Caco-2 (cell line): ENCODE results near the gene SLC9A4. TPM values are rescaled to one million over a fixed set of nuclear protein-coding genes. Genes with fewer than 3 reads are reported as not detected.

Source experiments
- BruUV-seq: library from RNA; stranded (reverse); fragments of 400-500 nt; replicated peaks from 2 replicates; lab custom pipeline; 2021; lab: Mats Ljungman, UMichigan
- CTCF ChIA-PET: fragments of 300-600 bp; sonication (Branson Sonifier 250); formaldehyde crosslinking; loops from one replicate; lab custom pipeline; 2022; ENCODE audit warnings: antibody characterized with exemption; lab: Charles Lee
- POLR2A ChIA-PET: fragments of 300-600 bp; sonication (Branson Sonifier 250); formaldehyde crosslinking; loops from one replicate; lab custom pipeline; 2022; ENCODE audit warnings: antibody characterized with exemption; lab: Charles Lee
- DNase-seq, 2 experiments: peaks; one replicate each; pipeline versions ENCODE4 v3.0.0 to v3.0.0-alpha.2; 2020 to 2022
- H3K27me3 ChIP-seq: replicated peaks from 2 replicates; pipeline ENCODE4 v1.6.0; 2011; ENCODE audit warnings: low read length; ENCODE audit not compliant: control insufficient read depth, insufficient read depth
- H3K36me3 ChIP-seq: 2 replicates; pipeline ENCODE4 v1.5.1; 2011; ENCODE audit warnings: low read length; ENCODE audit not compliant: control insufficient read depth, insufficient read depth
- H3K4me1 ChIP-seq: fragments of 250-450 bp; sonication (Bioruptor Pico); 2 replicates; pipeline ENCODE4 v1.5.1; 2020; ENCODE audit warnings: mild to moderate bottlenecking
- H3K4me3 ChIP-seq: 2 replicates; pipeline ENCODE4 v1.5.1; 2011; ENCODE audit warnings: low read depth, mild to moderate bottlenecking, control low read depth, low read length
- H3K9me3 ChIP-seq: fragments of 250-450 bp; sonication (Bioruptor Pico); 2 replicates; pipeline ENCODE4 v1.5.1; 2020; ENCODE audit warnings: mild to moderate bottlenecking, moderate library complexity
- H3K27ac Mint-ChIP-seq: one replicate; pipeline ENCODE4 v1.8.0; 2022; ENCODE audit warnings: mixed read lengths; ENCODE audit not compliant: unreplicated experiment
- H3K27me3 Mint-ChIP-seq: one replicate; pipeline ENCODE4 v1.8.0; 2022; ENCODE audit warnings: mixed read lengths; ENCODE audit not compliant: insufficient read depth, unreplicated experiment
- H3K36me3 Mint-ChIP-seq: one replicate; pipeline ENCODE4 v1.8.0; 2022; ENCODE audit warnings: mild to moderate bottlenecking, mixed read lengths; ENCODE audit not compliant: insufficient read depth, unreplicated experiment
- H3K4me1 Mint-ChIP-seq: one replicate; pipeline ENCODE4 v1.8.0; 2022; ENCODE audit warnings: low read depth, mixed read lengths; ENCODE audit not compliant: unreplicated experiment
- H3K4me3 Mint-ChIP-seq: one replicate; pipeline ENCODE4 v1.8.0; 2022; ENCODE audit warnings: mild to moderate bottlenecking, moderate library complexity, mixed read lengths; ENCODE audit not compliant: unreplicated experiment
- H3K9me3 Mint-ChIP-seq: one replicate; pipeline ENCODE4 v1.8.0; 2022; ENCODE audit warnings: mixed read lengths; ENCODE audit not compliant: unreplicated experiment
- intact Hi-C: fragments of 100-400 bp; cut with micrococcal nuclease; formaldehyde crosslinking; loops from one replicate; pipeline ENCODE4 v1.10.0; 2022; ENCODE audit not compliant: unreplicated experiment
- total RNA-seq: library from RNA; stranded (reverse); gene quantifications from 2 replicates; pipeline ENCODE4 v1.2.3, GENCODE V29; 2022
- TF ChIP-seq, protein P1 (sequence below), 2 experiments: fragments of 200-600 bp in 1 of 2; IDR thresholded peaks; 1 replicate in 1 of 2; 2 replicates in 1 of 2; pipeline versions ENCODE4 v1.5.1 to v1.8.0; 2011 to 2022; ENCODE audit warnings: antibody characterized with exemption in 1 of 2, control low read depth in 1 of 2, inconsistent platforms in 1 of 2, low read depth in 1 of 2, low read length in 1 of 2, mild to moderate bottlenecking in 1 of 2, moderate library complexity in 1 of 2; ENCODE audit not compliant: insufficient read depth in 1 of 2, severe bottlenecking in 1 of 2, unreplicated experiment in 1 of 2

SLC9A4 gene
- total RNA-seq, 1 experiment from 2014 or later = 1.4 TPM

- H3K36me3 Mint-ChIP-seq = no peaks in the 10 kb centered on the region
- intact Hi-C loops = no loop called here
- peaks cover under 1% of the 10 kb centered on the region for H3K9me3 Mint-ChIP-seq
- H3K27me3 Mint-ChIP-seq = peaks cover 3% of the 10 kb centered on the region
- ChIA-PET CTCF (no interaction called here), POLR2A (no interaction called here)
- no peaks in the 10 kb centered on the region for H3K27me3 ChIP-seq
- no peak overlapping the region for H3K4me3 Mint-ChIP-seq
- no peaks in the 10 kb centered on the region for H3K4me1 Mint-ChIP-seq
- BruUV-seq = no TSS peak
- TF ChIP-seq, protein P1, sequence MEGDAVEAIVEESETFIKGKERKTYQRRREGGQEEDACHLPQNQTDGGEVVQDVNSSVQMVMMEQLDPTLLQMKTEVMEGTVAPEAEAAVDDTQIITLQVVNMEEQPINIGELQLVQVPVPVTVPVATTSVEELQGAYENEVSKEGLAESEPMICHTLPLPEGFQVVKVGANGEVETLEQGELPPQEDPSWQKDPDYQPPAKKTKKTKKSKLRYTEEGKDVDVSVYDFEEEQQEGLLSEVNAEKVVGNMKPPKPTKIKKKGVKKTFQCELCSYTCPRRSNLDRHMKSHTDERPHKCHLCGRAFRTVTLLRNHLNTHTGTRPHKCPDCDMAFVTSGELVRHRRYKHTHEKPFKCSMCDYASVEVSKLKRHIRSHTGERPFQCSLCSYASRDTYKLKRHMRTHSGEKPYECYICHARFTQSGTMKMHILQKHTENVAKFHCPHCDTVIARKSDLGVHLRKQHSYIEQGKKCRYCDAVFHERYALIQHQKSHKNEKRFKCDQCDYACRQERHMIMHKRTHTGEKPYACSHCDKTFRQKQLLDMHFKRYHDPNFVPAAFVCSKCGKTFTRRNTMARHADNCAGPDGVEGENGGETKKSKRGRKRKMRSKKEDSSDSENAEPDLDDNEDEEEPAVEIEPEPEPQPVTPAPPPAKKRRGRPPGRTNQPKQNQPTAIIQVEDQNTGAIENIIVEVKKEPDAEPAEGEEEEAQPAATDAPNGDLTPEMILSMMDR (IDR thresholded peaks at IDR 0.05; ENCODE audit: insufficient read depth in 1 of 2, low read depth in 1 of 2, low read length in 1 of 2, severe bottlenecking in 1 of 2, unreplicated experiment in 1 of 2) = no peak
- no peak overlapping the region for H3K4me3 ChIP-seq
- no peak overlapping the region for H3K27ac Mint-ChIP-seq
- no peaks in the 10 kb centered on the region for H3K36me3 ChIP-seq
- no peak for DNase-seq
- no peaks in the 10 kb centered on the region for H3K4me1 ChIP-seq
- no peaks in the 10 kb centered on the region for H3K9me3 ChIP-seq
These were observed 11.8 kb upstream of the SLC9A4 start for GRCh38 chr2:102461188-102461587.

GRCh38 chr2:102463160-102463559 is 9.9 kb upstream of the SLC9A4 start:
- Mint-ChIP-seq H3K4me3 (no peak overlapping the region), H3K27me3 (peaks cover 3% of the 10 kb centered on the region), H3K9me3 (no peaks in the 10 kb centered on the region), H3K36me3 (no peaks in the 10 kb centered on the region), H3K27ac (no peak overlapping the region), H3K4me1 (no peaks in the 10 kb centered on the region)
- H3K4me3 ChIP-seq = no peak overlapping the region
- BruUV-seq = no TSS peak
- no peaks in the 10 kb centered on the region for H3K27me3 ChIP-seq
- POLR2A ChIA-PET = interaction anchor here (0.5 kb wide), 1 partner anchor 162 kb away, joined by 3 read pairs; no protein-coding TSS in a partner anchor
- no peaks in the 10 kb centered on the region for H3K4me1 ChIP-seq
- H3K36me3 ChIP-seq = no peaks in the 10 kb centered on the region
- CTCF ChIA-PET = interaction anchor here (0.6 to 0.7 kb wide), 2 partner anchors 25 to 143 kb away, joined by 3 read pairs; no protein-coding TSS in a partner anchor
- no peaks in the 10 kb centered on the region for H3K9me3 ChIP-seq
- no peak for DNase-seq
- intact Hi-C loops = no loop called here
- TF ChIP-seq, protein P1 (IDR thresholded peaks at IDR 0.05; ENCODE audit: insufficient read depth in 1 of 2, low read depth in 1 of 2, low read length in 1 of 2, severe bottlenecking in 1 of 2, unreplicated experiment in 1 of 2) = no peak

- ChIA-PET CTCF (interaction anchor here (1.3 kb wide), 1 partner anchor 146 kb away, joined by 6 read pairs; no protein-coding TSS in a partner anchor), POLR2A (no interaction called here)
- no peak overlapping the region for H3K4me3 ChIP-seq
- BruUV-seq = no TSS peak
- Mint-ChIP-seq H3K27ac (no peak overlapping the region), H3K4me1 (no peaks in the 10 kb centered on the region), H3K36me3 (no peaks in the 10 kb centered on the region), H3K9me3 (peaks cover 17% of the 10 kb centered on the region), H3K27me3 (no peaks in the 10 kb centered on the region), H3K4me3 (no peak overlapping the region)
- TF ChIP-seq, protein P1 (IDR thresholded peaks at IDR 0.05; ENCODE audit: insufficient read depth in 1 of 2, low read depth in 1 of 2, low read length in 1 of 2, severe bottlenecking in 1 of 2, unreplicated experiment in 1 of 2) = no peak
- H3K4me1 ChIP-seq = peaks cover 17% of the 10 kb centered on the region
- H3K36me3 ChIP-seq = no peaks in the 10 kb centered on the region
- no peak for DNase-seq
- no peaks in the 10 kb centered on the region for H3K27me3 ChIP-seq
- H3K9me3 ChIP-seq = peaks cover 4% of the 10 kb centered on the region; the same call in 1 of the 2 replicates
- intact Hi-C loops = no loop called here
These were observed 2.9 kb upstream of the SLC9A4 start for GRCh38 chr2:102470168-102470567.
